C4-2B (cell line): ENCODE measurements around the gene SYPL2.
A peak's percentile ranks its signal among the peaks of the same experiment; 100 is the strongest.

Experiments
- H3K27ac ChIP-seq: fragments of 450-650 bp; 2 replicates; pipeline ENCODE4 v1.5.1; 2017
- CTCF ChIP-seq: fragments of 450-650 bp; conservative IDR thresholded peaks from 2 replicates; pipeline ENCODE4 v1.5.1; 2017; ENCODE audit warnings: mild to moderate bottlenecking
- ZFX ChIP-seq: fragments of 450-650 bp; IDR thresholded peaks from 2 replicates; pipeline ENCODE4 v1.6.1; 2017

The SYPL2 gene

GRCh38 chr1:109466452-109467300 is at the start of gene SYPL2:
Gene SYPL2 (plus strand): TSS chr1:109466546. CDS start chr1:109466844, 298 bp downstream.
- TF ChIP-seq CTCF (no peak), ZFX (no peak)
- no peak within 1 kb of the TSS for H3K27ac ChIP-seq

- TF ChIP-seq ZFX (no peak), CTCF (no peak)
- no peak overlapping the region for H3K27ac ChIP-seq
Measured at GRCh38 chr1:109423498-109423897, 42.8 kb upstream of the SYPL2 start.

- TF ChIP-seq ZFX (peak; percentile 83), CTCF (no peak)
- peak overlapping the region; percentile 89 for H3K27ac ChIP-seq
Measured at GRCh38 chr1:109425391-109426280, 40.7 kb upstream of the SYPL2 start.

- no peak; the same call in 1 of the 2 replicates for TF ChIP-seq ZFX
- TF ChIP-seq CTCF: no peak
- H3K27ac ChIP-seq: peak within 1 kb of the TSS; percentile 89
Measured at GRCh38 chr1:109426281-109427170, 39.8 kb upstream of the SYPL2 start, which contains the start of gene PSMA5. Gene PSMA5 (minus strand): TSS chr1:109426448. CDS start chr1:109426330, 118 bp downstream.

GRCh38 chr1:109427171-109427467 is 39.2 kb upstream of the SYPL2 start:
- TF ChIP-seq CTCF: no peak
- no peak for TF ChIP-seq ZFX
- peak overlapping the region; percentile 89 for H3K27ac ChIP-seq

GRCh38 chr1:109432336-109432735 is 34.0 kb upstream of the SYPL2 start:
- no peak overlapping the region for H3K27ac ChIP-seq
- no peak for TF ChIP-seq CTCF
- TF ChIP-seq ZFX: no peak
